Parathyroid adenoma (tissue), 2 donors: ENCODE results near the gene NKAIN4.

Source experiments
- H2AFZ ChIP-seq: fragments of 300-600 bp; sonication (generic); one replicate; pipeline ENCODE4 v1.7.0; 2017; ENCODE audit warnings: antibody characterized with exemption, mild to moderate bottlenecking
- H3K27ac ChIP-seq: fragments of 300-600 bp; sonication (generic); one replicate; pipeline ENCODE4 v1.7.0; 2017
- H3K27me3 ChIP-seq: fragments of 300-600 bp; sonication (generic); one replicate; pipeline ENCODE4 v1.7.0; 2017; ENCODE audit warnings: low read length; ENCODE audit not compliant: control insufficient read depth, insufficient read depth
- H3K36me3 ChIP-seq: fragments of 300-600 bp; sonication (generic); one replicate; pipeline ENCODE4 v1.7.0; 2017; ENCODE audit warnings: low read length; ENCODE audit not compliant: control insufficient read depth, insufficient read depth
- H3K4me1 ChIP-seq: fragments of 300-600 bp; sonication (generic); one replicate; pipeline ENCODE4 v1.7.0; 2017; ENCODE audit warnings: control low read depth
- H3K4me2 ChIP-seq: fragments of 300-600 bp; sonication (generic); one replicate; pipeline ENCODE4 v1.7.0; 2017; ENCODE audit warnings: low read length
- H3K4me3 ChIP-seq: fragments of 300-600 bp; sonication (generic); one replicate; pipeline ENCODE4 v1.7.0; 2017; ENCODE audit warnings: low read depth, low read length
- H3K79me2 ChIP-seq: fragments of 300-600 bp; sonication (generic); one replicate; pipeline ENCODE4 v1.7.0; 2017; ENCODE audit warnings: control low read depth
- H3K9ac ChIP-seq: fragments of 300-600 bp; sonication (generic); one replicate; pipeline ENCODE4 v1.7.0; 2017; ENCODE audit warnings: mild to moderate bottlenecking
- H3K9me3 ChIP-seq: fragments of 300-600 bp; sonication (generic); one replicate; pipeline ENCODE4 v1.7.0; 2017; ENCODE audit warnings: low read length; ENCODE audit not compliant: control insufficient read depth
- TF ChIP-seq, protein P1 (sequence below): fragments of 300-600 bp; sonication (generic); IDR thresholded peaks from one replicate; pipeline ENCODE4 v1.7.0; 2017; ENCODE audit warnings: antibody characterized with exemption, mild to moderate bottlenecking
- donor health status: primary hyperparathyroidism.

Gene NKAIN4

GRCh38 chr20:63254232-63254605 lies at the start of gene NKAIN4:
TSS of gene NKAIN4 (minus strand) at chr20:63254463. CDS start at chr20:63254450, 13 bp downstream.
- Histone ChIP-seq H3K4me3 (no peak within 1 kb of the TSS), H3K4me2 (peak within 1 kb of the TSS; percentile 16), H3K36me3 (no peaks in the 10 kb centered on the region), H3K27me3 (peaks cover 3% of the 10 kb centered on the region), H3K9me3 (no peaks in the 10 kb centered on the region), H3K27ac (no peak within 1 kb of the TSS), H3K79me2 (no peaks in the 10 kb centered on the region), H3K9ac (no peak within 1 kb of the TSS), H3K4me1 (peaks cover 7% of the 10 kb centered on the region), H2AFZ (peak within 1 kb of the TSS; percentile 28)
- TF ChIP-seq, protein P1, sequence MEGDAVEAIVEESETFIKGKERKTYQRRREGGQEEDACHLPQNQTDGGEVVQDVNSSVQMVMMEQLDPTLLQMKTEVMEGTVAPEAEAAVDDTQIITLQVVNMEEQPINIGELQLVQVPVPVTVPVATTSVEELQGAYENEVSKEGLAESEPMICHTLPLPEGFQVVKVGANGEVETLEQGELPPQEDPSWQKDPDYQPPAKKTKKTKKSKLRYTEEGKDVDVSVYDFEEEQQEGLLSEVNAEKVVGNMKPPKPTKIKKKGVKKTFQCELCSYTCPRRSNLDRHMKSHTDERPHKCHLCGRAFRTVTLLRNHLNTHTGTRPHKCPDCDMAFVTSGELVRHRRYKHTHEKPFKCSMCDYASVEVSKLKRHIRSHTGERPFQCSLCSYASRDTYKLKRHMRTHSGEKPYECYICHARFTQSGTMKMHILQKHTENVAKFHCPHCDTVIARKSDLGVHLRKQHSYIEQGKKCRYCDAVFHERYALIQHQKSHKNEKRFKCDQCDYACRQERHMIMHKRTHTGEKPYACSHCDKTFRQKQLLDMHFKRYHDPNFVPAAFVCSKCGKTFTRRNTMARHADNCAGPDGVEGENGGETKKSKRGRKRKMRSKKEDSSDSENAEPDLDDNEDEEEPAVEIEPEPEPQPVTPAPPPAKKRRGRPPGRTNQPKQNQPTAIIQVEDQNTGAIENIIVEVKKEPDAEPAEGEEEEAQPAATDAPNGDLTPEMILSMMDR = no peak

GRCh38 chr20:63303095-63303666 lies 48.9 kb upstream of the NKAIN4 start:
- H3K27ac ChIP-seq = no peak overlapping the region
- H3K27me3 ChIP-seq = no peaks in the 10 kb centered on the region
- TF ChIP-seq, protein P1 = no peak

GRCh38 chr20:63301671-63302070 lies 47.4 kb upstream of the NKAIN4 start:
- H3K27me3 ChIP-seq = no peaks in the 10 kb centered on the region
- TF ChIP-seq, protein P1 = no peak
- H3K79me2 ChIP-seq = no peaks in the 10 kb centered on the region

More at GRCh38 chr20:63303095-63303666, 48.9 kb upstream of the NKAIN4 start:
- H2AFZ ChIP-seq = no peak overlapping the region
- no peaks in the 10 kb centered on the region for H3K36me3 ChIP-seq
- H3K4me1 ChIP-seq = no peaks in the 10 kb centered on the region
- no peaks in the 10 kb centered on the region for H3K9me3 ChIP-seq
- H3K9ac ChIP-seq = no peak overlapping the region
- no peak overlapping the region for H3K4me3 ChIP-seq
- no peak overlapping the region for H3K4me2 ChIP-seq
- no peaks in the 10 kb centered on the region for H3K79me2 ChIP-seq

GRCh38 chr20:63298731-63299312 lies 44.6 kb upstream of the NKAIN4 start:
- Histone ChIP-seq H3K4me1 (no peaks in the 10 kb centered on the region), H3K9me3 (no peaks in the 10 kb centered on the region), H3K4me3 (no peak overlapping the region), H3K27ac (no peak overlapping the region), H2AFZ (no peak overlapping the region), H3K27me3 (no peaks in the 10 kb centered on the region), H3K4me2 (no peak overlapping the region), H3K36me3 (no peaks in the 10 kb centered on the region), H3K79me2 (no peaks in the 10 kb centered on the region), H3K9ac (no peak overlapping the region)
- TF ChIP-seq, protein P1 = no peak

More at GRCh38 chr20:63301671-63302070, 47.4 kb upstream of the NKAIN4 start:
- Histone ChIP-seq H3K9ac (no peak overlapping the region), H3K4me3 (no peak overlapping the region), H3K9me3 (no peaks in the 10 kb centered on the region), H3K27ac (no peak overlapping the region), H3K4me1 (no peaks in the 10 kb centered on the region), H3K4me2 (no peak overlapping the region), H2AFZ (no peak overlapping the region), H3K36me3 (no peaks in the 10 kb centered on the region)
